ENCODE measurements around the gene FAM83B.

The FAM83B gene

GRCh38 chr6:54971825-54972224 is 125.3 kb downstream of the FAM83B start:
- TF ChIP-seq CREB1 (IDR thresholded peaks at IDR 0.05; ENCODE audit: low read depth), result no peak
- TF ChIP-seq EP300 (IDR thresholded peaks at IDR 0.05; ENCODE audit: borderline replicate concordance), result no peak
- no peak for TF ChIP-seq USF1 (IDR thresholded peaks at IDR 0.05)
- TF ChIP-seq CEBPB (IDR thresholded peaks at IDR 0.05), result no peak
- TF ChIP-seq MAX (IDR thresholded peaks at IDR 0.05), result no peak
- TF ChIP-seq TEAD4 (IDR thresholded peaks at IDR 0.05), result no peak
- TF ChIP-seq TCF12 (IDR thresholded peaks at IDR 0.05; ENCODE audit: low read depth), result no peak
- no peak for TF ChIP-seq FOXM1 (IDR thresholded peaks at IDR 0.05; ENCODE audit: borderline replicate concordance, low read depth)
- TF ChIP-seq REST (IDR thresholded peaks at IDR 0.05; ENCODE audit: low read depth), result no peak
- no peak for TF ChIP-seq NFIC (IDR thresholded peaks at IDR 0.05)
- TF ChIP-seq TAF1 (IDR thresholded peaks at IDR 0.05; ENCODE audit: low read depth), result no peak
- no peak for TF ChIP-seq RAD21 (IDR thresholded peaks at IDR 0.05; ENCODE audit: low read depth)
- TF ChIP-seq ZBTB7A (IDR thresholded peaks at IDR 0.05; ENCODE audit: low read depth), result no peak
- no peak for TF ChIP-seq YY1 (IDR thresholded peaks at IDR 0.05; ENCODE audit: low read depth)
- no peak for TF ChIP-seq EGR1 (IDR thresholded peaks at IDR 0.05)

GRCh38 chr6:54980511-54981275 is 134.1 kb downstream of the FAM83B start:
- TF ChIP-seq NFIC (IDR thresholded peaks at IDR 0.05) (no peak), MAX (IDR thresholded peaks at IDR 0.05) (no peak)

- TF ChIP-seq CEBPB (IDR thresholded peaks at IDR 0.05), result no peak
- TF ChIP-seq ZBTB7A (IDR thresholded peaks at IDR 0.05; ENCODE audit: low read depth), result no peak
- TF ChIP-seq MAX (IDR thresholded peaks at IDR 0.05), result no peak
- TF ChIP-seq EP300 (IDR thresholded peaks at IDR 0.05; ENCODE audit: borderline replicate concordance), result no peak
- TF ChIP-seq YY1 (IDR thresholded peaks at IDR 0.05; ENCODE audit: low read depth), result no peak
- no peak for TF ChIP-seq TEAD4 (IDR thresholded peaks at IDR 0.05)
- no peak for TF ChIP-seq USF1 (IDR thresholded peaks at IDR 0.05)
- TF ChIP-seq TCF12 (IDR thresholded peaks at IDR 0.05; ENCODE audit: low read depth), result no peak
- no peak for TF ChIP-seq TAF1 (IDR thresholded peaks at IDR 0.05; ENCODE audit: low read depth)
- TF ChIP-seq CREB1 (IDR thresholded peaks at IDR 0.05; ENCODE audit: low read depth), result no peak
Measured at GRCh38 chr6:54981276-54981609, 134.7 kb downstream of the FAM83B start.

GRCh38 chr6:54981647-54982046 is 135.1 kb downstream of the FAM83B start:
- TF ChIP-seq FOXM1 (IDR thresholded peaks at IDR 0.05; ENCODE audit: borderline replicate concordance, low read depth) (no peak), ZBTB7A (IDR thresholded peaks at IDR 0.05; ENCODE audit: low read depth) (no peak), REST (IDR thresholded peaks at IDR 0.05; ENCODE audit: low read depth) (no peak), TEAD4 (IDR thresholded peaks at IDR 0.05) (no peak), CEBPB (IDR thresholded peaks at IDR 0.05) (no peak), MAX (IDR thresholded peaks at IDR 0.05) (no peak), EP300 (IDR thresholded peaks at IDR 0.05; ENCODE audit: borderline replicate concordance) (no peak), TCF12 (IDR thresholded peaks at IDR 0.05; ENCODE audit: low read depth) (no peak), NFIC (IDR thresholded peaks at IDR 0.05) (no peak)

GRCh38 chr6:54987633-54988290 is 141.2 kb downstream of the FAM83B start:
- no peak for TF ChIP-seq RAD21 (IDR thresholded peaks at IDR 0.05; ENCODE audit: low read depth)
- no peak for TF ChIP-seq TEAD4 (IDR thresholded peaks at IDR 0.05)
- TF ChIP-seq FOXM1 (IDR thresholded peaks at IDR 0.05; ENCODE audit: borderline replicate concordance, low read depth), result no peak
- TF ChIP-seq CEBPB (IDR thresholded peaks at IDR 0.05), result no peak
- TF ChIP-seq CREB1 (IDR thresholded peaks at IDR 0.05; ENCODE audit: low read depth), result no peak
- TF ChIP-seq MAX (IDR thresholded peaks at IDR 0.05), result no peak
- no peak for TF ChIP-seq REST (IDR thresholded peaks at IDR 0.05; ENCODE audit: low read depth)
- no peak for TF ChIP-seq ZBTB7A (IDR thresholded peaks at IDR 0.05; ENCODE audit: low read depth)
- no peak for TF ChIP-seq NFIC (IDR thresholded peaks at IDR 0.05)
- TF ChIP-seq TAF1 (IDR thresholded peaks at IDR 0.05; ENCODE audit: low read depth), result no peak
- no peak for TF ChIP-seq EP300 (IDR thresholded peaks at IDR 0.05; ENCODE audit: borderline replicate concordance)
- no peak for TF ChIP-seq EGR1 (IDR thresholded peaks at IDR 0.05)
- no peak for TF ChIP-seq YY1 (IDR thresholded peaks at IDR 0.05; ENCODE audit: low read depth)
- no peak for TF ChIP-seq TCF12 (IDR thresholded peaks at IDR 0.05; ENCODE audit: low read depth)
- no peak for TF ChIP-seq USF1 (IDR thresholded peaks at IDR 0.05)
